Loucy (cell line): ENCODE data around the gene ZKSCAN1.
"Not testable (repeated sequence)": the region's sequence is repeated elsewhere in the genome, so short reads cannot be mapped to it uniquely, and the experiment has no call there.

Source experiments
- H2AFZ ChIP-seq: fragments of 200-600 bp; sonication (generic); 2 replicates; pipeline ENCODE4 v1.6.0; 2016; ENCODE audit warnings: antibody characterized with exemption, mild to moderate bottlenecking, low read length, moderate library complexity
- H3F3A ChIP-seq: fragments of 200-600 bp; 2 replicates; pipeline ENCODE4 v1.6.0; 2016; ENCODE audit warnings: antibody characterized with exemption, low read depth, mild to moderate bottlenecking
- H3K27me3 ChIP-seq: fragments of 200-600 bp; sonication (generic); 2 replicates; pipeline ENCODE4 v1.6.1; 2014; ENCODE audit warnings: low read length, mild to moderate bottlenecking; ENCODE audit not compliant: insufficient read depth, poor library complexity, severe bottlenecking
- H3K36me3 ChIP-seq: fragments of 200-600 bp; sonication (generic); 2 replicates; pipeline ENCODE4 v1.6.1; 2016; ENCODE audit warnings: low read length; ENCODE audit not compliant: insufficient read depth
- H3K4me1 ChIP-seq: fragments of 200-600 bp; sonication (generic); 2 replicates; pipeline ENCODE4 v1.5.1; 2014; ENCODE audit warnings: low read length, mild to moderate bottlenecking; ENCODE audit not compliant: insufficient read depth, poor library complexity, severe bottlenecking
- H3K4me2 ChIP-seq: fragments of 200-600 bp; sonication (generic); 2 replicates; pipeline ENCODE4 v1.6.0; 2014; ENCODE audit warnings: antibody characterized with exemption, low read length, low read depth, mild to moderate bottlenecking; ENCODE audit not compliant: poor library complexity, severe bottlenecking
- H3K4me3 ChIP-seq: fragments of 200-600 bp; sonication (generic); 2 replicates; pipeline ENCODE4 v1.5.1; 2014; ENCODE audit warnings: low read length, mild to moderate bottlenecking, mixed read lengths; ENCODE audit not compliant: poor library complexity, severe bottlenecking
- H3K79me2 ChIP-seq: fragments of 200-600 bp; sonication (generic); 2 replicates; pipeline ENCODE4 v1.6.1; 2014; ENCODE audit warnings: low read length; ENCODE audit not compliant: insufficient read depth
- H3K9ac ChIP-seq: fragments of 200-600 bp; sonication (generic); 2 replicates; pipeline ENCODE4 v1.6.0; 2014; ENCODE audit warnings: mild to moderate bottlenecking, low read depth, low read length, moderate library complexity; ENCODE audit not compliant: poor library complexity, severe bottlenecking
- H3K9me2 ChIP-seq: fragments of 200-600 bp; sonication (generic); replicated peaks from 2 replicates; pipeline ENCODE4 v1.6.1; 2016; ENCODE audit warnings: low read depth, low read length, mixed read lengths
- H3K9me3 ChIP-seq: fragments of 200-600 bp; sonication (generic); 2 replicates; pipeline ENCODE4 v1.6.1; 2014; ENCODE audit warnings: mild to moderate bottlenecking, antibody characterized with exemption, low read length, low read depth; ENCODE audit not compliant: insufficient read depth
- H4K20me1 ChIP-seq: fragments of 200-600 bp; sonication (generic); 2 replicates; pipeline ENCODE4 v1.6.0; 2014; ENCODE audit warnings: antibody characterized with exemption, low read length, mild to moderate bottlenecking; ENCODE audit not compliant: insufficient read depth, poor library complexity, severe bottlenecking
- CTCF ChIP-seq: fragments of 200-600 bp; sonication (generic); conservative IDR thresholded peaks from 2 replicates; pipeline ENCODE4 v1.5.1; 2014; ENCODE audit warnings: mild to moderate bottlenecking, antibody characterized with exemption, low read length
- EZH2phosphoT487 ChIP-seq: fragments of 200-600 bp; IDR thresholded peaks from 2 replicates; pipeline ENCODE4 v1.6.1; 2018; ENCODE audit warnings: antibody characterized with exemption, mild to moderate bottlenecking, moderate library complexity, borderline replicate concordance

ZKSCAN1 gene

GRCh38 chr7:99976626-99977025, 38.8 kb upstream of the ZKSCAN1 start:
- Histone ChIP-seq H3K27me3 (no peaks in the 10 kb centered on the region), H2AFZ (no peak overlapping the region), H3K79me2 (no peaks in the 10 kb centered on the region), H3K4me2 (no peak overlapping the region), H3K4me1 (no peaks in the 10 kb centered on the region), H3F3A (no peaks in the 10 kb centered on the region), H3K9me2 (no peaks in the 10 kb centered on the region), H4K20me1 (no peaks in the 10 kb centered on the region), H3K36me3 (no peaks in the 10 kb centered on the region), H3K9ac (no peak overlapping the region), H3K9me3 (no peaks in the 10 kb centered on the region), H3K4me3 (no peak overlapping the region)
- TF ChIP-seq CTCF (no peak), EZH2phosphoT487 (no peak)

GRCh38 chr7:99979814-99980225, 35.6 kb upstream of the ZKSCAN1 start:
- Histone ChIP-seq H2AFZ (peak overlapping the region; percentile 73; the same call in 1 of the 2 replicates), H3K4me2 (peak overlapping the region; percentile 34)
- peak; percentile 64 for TF ChIP-seq CTCF
- H3K4me3 ChIP-seq, H3K79me2 ChIP-seq, H3K9ac ChIP-seq, H3K36me3 ChIP-seq, H3F3A ChIP-seq, H3K9me3 ChIP-seq, H3K4me1 ChIP-seq, H3K9me2 ChIP-seq, H4K20me1 ChIP-seq, H3K27me3 ChIP-seq: not testable (repeated sequence)

- H2AFZ ChIP-seq, H3K9me2 ChIP-seq, H3K4me2 ChIP-seq, H4K20me1 ChIP-seq, H3K9ac ChIP-seq, H3K9me3 ChIP-seq, H3K4me3 ChIP-seq, H3K4me1 ChIP-seq, H3K27me3 ChIP-seq, H3F3A ChIP-seq, H3K36me3 ChIP-seq, H3K79me2 ChIP-seq: not testable (repeated sequence)
These were observed 34.9 kb upstream of the ZKSCAN1 start for GRCh38 chr7:99980448-99980872.

- not testable (repeated sequence) for H3K36me3 ChIP-seq, H3K4me2 ChIP-seq, H3K4me3 ChIP-seq, H3K79me2 ChIP-seq, H3K4me1 ChIP-seq, H3K9ac ChIP-seq, H3F3A ChIP-seq, H2AFZ ChIP-seq, H4K20me1 ChIP-seq, H3K9me2 ChIP-seq, H3K9me3 ChIP-seq, H3K27me3 ChIP-seq
These were observed 34.3 kb upstream of the ZKSCAN1 start for GRCh38 chr7:99981066-99981465.
